Loucy (cell line): ENCODE measurements around the gene GCG.

Source experiments
- EZH2phosphoT487 ChIP-seq: fragments of 200-600 bp; IDR thresholded peaks from 2 replicates; pipeline ENCODE4 v1.6.1; 2018; ENCODE audit warnings: antibody characterized with exemption, mild to moderate bottlenecking, moderate library complexity, borderline replicate concordance
- TF ChIP-seq, protein P1 (sequence below): fragments of 200-600 bp; sonication (generic); conservative IDR thresholded peaks from 2 replicates; pipeline ENCODE4 v1.5.1; 2014; ENCODE audit warnings: mild to moderate bottlenecking, antibody characterized with exemption, low read length

DNA sequence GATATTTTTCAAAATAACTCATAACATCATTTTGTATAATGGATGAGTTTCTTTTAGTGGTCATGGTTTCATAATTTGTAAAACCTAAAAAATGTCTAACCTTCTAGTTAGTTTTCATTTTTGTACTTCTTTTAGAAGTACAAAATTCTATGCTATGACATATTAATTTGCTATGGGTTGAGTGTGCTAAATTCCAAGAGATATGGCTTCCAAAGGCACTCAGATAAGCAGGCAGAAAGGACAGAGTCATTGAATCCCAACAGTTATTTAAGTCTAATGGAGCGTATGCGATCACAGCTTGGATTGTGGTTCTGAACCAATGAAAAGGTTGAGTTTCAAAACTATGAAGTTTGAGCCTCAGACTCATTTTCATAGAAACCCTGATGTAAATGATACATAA, 37.0 kb downstream of the GCG start:
- TF ChIP-seq, protein P1, sequence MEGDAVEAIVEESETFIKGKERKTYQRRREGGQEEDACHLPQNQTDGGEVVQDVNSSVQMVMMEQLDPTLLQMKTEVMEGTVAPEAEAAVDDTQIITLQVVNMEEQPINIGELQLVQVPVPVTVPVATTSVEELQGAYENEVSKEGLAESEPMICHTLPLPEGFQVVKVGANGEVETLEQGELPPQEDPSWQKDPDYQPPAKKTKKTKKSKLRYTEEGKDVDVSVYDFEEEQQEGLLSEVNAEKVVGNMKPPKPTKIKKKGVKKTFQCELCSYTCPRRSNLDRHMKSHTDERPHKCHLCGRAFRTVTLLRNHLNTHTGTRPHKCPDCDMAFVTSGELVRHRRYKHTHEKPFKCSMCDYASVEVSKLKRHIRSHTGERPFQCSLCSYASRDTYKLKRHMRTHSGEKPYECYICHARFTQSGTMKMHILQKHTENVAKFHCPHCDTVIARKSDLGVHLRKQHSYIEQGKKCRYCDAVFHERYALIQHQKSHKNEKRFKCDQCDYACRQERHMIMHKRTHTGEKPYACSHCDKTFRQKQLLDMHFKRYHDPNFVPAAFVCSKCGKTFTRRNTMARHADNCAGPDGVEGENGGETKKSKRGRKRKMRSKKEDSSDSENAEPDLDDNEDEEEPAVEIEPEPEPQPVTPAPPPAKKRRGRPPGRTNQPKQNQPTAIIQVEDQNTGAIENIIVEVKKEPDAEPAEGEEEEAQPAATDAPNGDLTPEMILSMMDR: no peak
- TF ChIP-seq EZH2phosphoT487: no peak
